Skeletal muscle cell (primary cell): Measurements from ENCODE around the gene ADCY9.

Source experiments
- DNase-seq: peaks from one replicate; pipeline ENCODE4 v3.0.0-alpha.2; 2010; ENCODE audit warnings: low read depth
- H3K4me3 ChIP-seq: 2 replicates; pipeline ENCODE4 v1.5.1; 2011; ENCODE audit warnings: low read depth, mild to moderate bottlenecking, control low read depth, low read length, moderate library complexity

The ADCY9 gene

GRCh38 chr16:4098501-4098900 is 17.7 kb downstream of the ADCY9 start:
- no peak overlapping the region for H3K4me3 ChIP-seq
- no peak for DNase-seq

- no peak overlapping the region for H3K4me3 ChIP-seq
- DNase-seq: no peak
Measured at GRCh38 chr16:4097826-4098240, 18.4 kb downstream of the ADCY9 start.

DNA sequence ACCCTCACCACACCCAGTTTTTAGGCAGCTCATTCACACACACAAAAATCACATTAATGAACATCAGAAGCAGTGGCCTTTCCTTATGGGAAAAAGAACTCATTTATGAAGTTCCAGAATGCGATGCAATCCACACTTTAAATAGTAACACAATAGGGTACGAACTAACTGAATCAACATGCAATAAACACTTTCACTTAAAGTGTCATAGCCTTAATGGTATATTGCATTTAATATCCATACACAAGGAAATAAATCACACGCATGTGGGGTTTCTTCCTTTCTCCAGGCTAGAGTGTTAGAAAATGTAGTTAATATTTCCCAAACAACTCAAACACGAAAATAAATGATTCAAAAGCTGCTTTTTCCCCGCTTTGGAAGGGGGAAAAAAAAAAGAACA is 19.7 kb downstream of the ADCY9 start:
- DNase-seq: no peak
- H3K4me3 ChIP-seq: no peak overlapping the region

GRCh38 chr16:4094127-4094773 is 22.0 kb downstream of the ADCY9 start:
- no peak overlapping the region for H3K4me3 ChIP-seq
- no peak for DNase-seq

DNA sequence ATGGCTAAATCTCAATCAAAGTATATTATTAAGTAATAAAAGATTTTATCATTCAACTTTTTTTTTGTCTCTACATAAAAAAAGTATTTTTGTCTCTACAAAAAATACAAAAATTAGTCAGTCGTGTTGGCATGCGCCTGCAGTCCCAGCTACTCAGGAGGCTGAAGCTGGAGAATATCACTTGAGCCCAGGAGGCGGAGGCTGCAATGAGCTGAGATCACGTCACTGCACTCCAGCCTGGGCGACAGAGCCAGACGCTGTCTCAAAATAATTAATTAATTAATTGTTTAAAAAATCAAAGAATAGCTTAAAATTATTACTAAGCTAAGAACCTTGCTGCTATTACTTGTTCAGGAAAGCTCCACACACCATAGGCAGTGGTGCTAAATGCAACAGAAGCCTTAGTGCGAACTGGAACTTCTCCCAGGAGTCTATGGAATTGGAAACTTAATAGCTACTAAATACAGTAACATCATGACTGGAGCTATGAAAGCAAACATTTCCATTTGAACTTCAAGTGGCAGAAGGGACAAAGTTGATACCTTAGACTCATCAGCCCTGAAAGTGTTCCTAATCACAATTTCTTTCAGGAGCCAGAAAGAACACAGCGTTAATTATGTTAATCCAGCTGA is 22.6 kb downstream of the ADCY9 start:
- H3K4me3 ChIP-seq: no peak overlapping the region
- no peak for DNase-seq

DNA sequence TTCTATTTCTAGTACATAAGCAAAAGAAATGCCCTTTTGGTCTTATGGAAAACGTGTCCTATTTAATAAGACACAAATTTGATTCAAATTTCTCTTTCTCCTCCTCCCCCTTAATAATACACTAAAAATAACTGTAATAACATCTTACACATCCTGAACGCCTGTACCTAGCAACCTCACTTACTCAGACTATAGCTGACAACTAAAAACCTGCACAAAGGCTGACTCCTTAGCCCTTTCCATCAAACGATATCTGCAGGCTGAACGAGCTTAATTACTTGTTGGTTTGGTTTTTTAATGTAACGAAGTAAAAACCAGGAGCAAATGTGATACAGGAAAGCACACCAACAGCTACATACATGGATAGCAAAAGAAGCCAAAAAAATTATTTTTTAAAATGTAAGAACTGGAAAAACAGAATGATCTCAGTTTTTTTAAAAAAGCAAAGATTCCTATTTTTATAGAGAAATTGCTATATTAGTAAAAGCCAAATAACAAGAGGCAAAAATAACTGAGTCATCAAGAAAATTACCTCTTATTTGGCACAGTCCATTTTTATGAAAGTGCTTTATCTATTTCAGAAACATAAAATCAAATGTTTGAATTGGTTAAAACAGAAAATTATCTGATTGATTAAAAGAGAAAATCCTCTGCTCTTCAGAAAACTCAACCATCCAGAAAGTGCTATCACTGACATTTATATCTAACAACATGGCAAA is 23.5 kb downstream of the ADCY9 start:
- no peak for DNase-seq
- H3K4me3 ChIP-seq: no peak overlapping the region

- no peak for DNase-seq
- no peak overlapping the region for H3K4me3 ChIP-seq
Measured at GRCh38 chr16:4091240-4092012, 24.8 kb downstream of the ADCY9 start.

DNA sequence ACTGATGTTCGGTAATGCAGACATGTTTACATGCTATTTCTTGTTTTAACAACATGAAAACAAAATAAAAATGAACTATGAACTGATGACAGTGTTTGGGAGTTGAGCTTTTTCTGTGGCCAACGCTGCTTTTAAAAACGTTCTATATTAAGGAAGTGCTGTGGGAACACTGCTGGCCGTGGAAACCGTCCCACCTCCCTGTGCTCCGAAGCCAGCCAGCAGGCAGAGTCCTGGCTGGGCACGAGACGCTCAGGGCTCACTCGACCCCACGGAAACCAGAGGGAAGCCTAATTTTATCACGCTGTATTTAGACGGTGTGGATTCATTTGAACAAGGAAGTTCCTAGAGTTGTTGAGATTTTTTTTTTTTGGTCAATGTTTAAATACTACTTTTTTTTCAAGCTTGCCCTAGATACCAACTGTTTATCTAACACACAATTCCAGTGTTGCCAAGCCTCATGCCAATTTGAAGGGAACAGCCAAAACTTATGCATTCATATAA is 25.8 kb downstream of the ADCY9 start:
- DNase-seq: no peak
- no peak overlapping the region for H3K4me3 ChIP-seq

GRCh38 chr16:4089811-4090301 is 26.4 kb downstream of the ADCY9 start:
- H3K4me3 ChIP-seq: no peak overlapping the region
- DNase-seq: no peak

- no peak for DNase-seq
- no peak overlapping the region for H3K4me3 ChIP-seq
Measured at GRCh38 chr16:4089251-4089810, 26.9 kb downstream of the ADCY9 start.

- no peak overlapping the region for H3K4me3 ChIP-seq
- no peak for DNase-seq
Measured at GRCh38 chr16:4087990-4088577, 28.2 kb downstream of the ADCY9 start.

GRCh38 chr16:4087099-4087885 is 28.9 kb downstream of the ADCY9 start:
- no peak overlapping the region for H3K4me3 ChIP-seq
- DNase-seq: no peak

DNA sequence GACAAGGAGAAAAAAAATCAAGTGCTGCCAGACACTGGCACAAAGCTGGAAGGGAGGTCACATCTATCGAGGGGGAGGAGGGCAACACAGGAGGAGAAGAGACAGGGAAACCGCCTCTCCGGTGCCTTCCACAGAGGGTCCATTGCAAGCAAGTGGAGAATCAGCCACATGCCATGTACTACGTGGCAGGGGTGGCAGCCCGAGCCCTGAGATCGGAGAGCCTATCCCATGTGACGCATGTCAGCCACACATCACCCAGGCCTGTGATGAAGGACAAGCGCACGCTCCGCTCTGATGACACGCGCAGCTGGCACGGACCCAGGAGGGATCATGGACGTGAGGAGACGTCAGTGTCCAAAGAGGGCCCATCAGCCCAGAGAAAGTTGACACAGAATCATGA is 30.1 kb downstream of the ADCY9 start:
- no peak overlapping the region for H3K4me3 ChIP-seq
- no peak for DNase-seq

GRCh38 chr16:4085405-4085970 is 30.8 kb downstream of the ADCY9 start:
- H3K4me3 ChIP-seq: no peak overlapping the region
- no peak for DNase-seq

- no peak overlapping the region for H3K4me3 ChIP-seq
- DNase-seq: no peak
Measured at GRCh38 chr16:4083347-4083870, 32.8 kb downstream of the ADCY9 start.

- H3K4me3 ChIP-seq: no peak overlapping the region
- DNase-seq: no peak
Measured at GRCh38 chr16:4082474-4083044, 33.7 kb downstream of the ADCY9 start.

DNA sequence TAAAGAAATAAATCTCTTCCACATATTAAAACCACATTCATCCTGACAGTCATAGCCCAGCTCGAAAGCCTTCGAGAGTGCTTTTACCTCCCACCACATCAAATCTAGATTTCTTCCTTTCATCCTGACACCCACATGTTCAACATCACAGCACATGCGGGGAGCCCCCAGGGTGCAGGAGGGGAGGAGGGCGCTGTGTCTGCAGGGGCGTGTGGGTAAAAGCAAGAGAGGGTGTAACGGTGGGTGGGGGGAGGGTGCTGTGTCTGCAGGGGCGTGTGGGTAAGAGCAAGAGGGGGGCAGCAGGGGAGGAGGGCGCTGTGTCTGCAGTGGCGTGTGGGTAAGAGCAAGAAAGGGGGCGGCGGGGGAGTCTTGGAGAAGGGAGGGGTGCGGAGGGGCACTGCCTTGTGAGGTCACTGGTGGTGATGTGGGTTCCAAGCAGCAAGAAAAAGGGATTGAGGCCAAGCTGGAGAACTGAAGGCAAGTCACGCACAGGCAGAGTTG is 34.7 kb downstream of the ADCY9 start:
- H3K4me3 ChIP-seq: no peak overlapping the region
- DNase-seq: no peak
